Inflammatory macrophage (primary cell): Measurements from ENCODE around the gene ODAD2.

ENCODE experiments used
- DNase-seq, 2 donors: peaks; one replicate each; pipeline ENCODE4 v3.0.0-alpha.2; 2020 to 2022

ODAD2 gene

GRCh38 chr10:27833792-27834191, 165.1 kb downstream of the ODAD2 start:
- no peak for DNase-seq

- no peak for DNase-seq
These were observed 166.1 kb downstream of the ODAD2 start for GRCh38 chr10:27832826-27833225.

GRCh38 chr10:27826369-27826768, 172.5 kb downstream of the ODAD2 start:
- DNase-seq = peak; percentile 16 to 33

- DNase-seq = no peak
These were observed 176.6 kb downstream of the ODAD2 start for GRCh38 chr10:27822301-27822700.

- DNase-seq = no peak
These were observed 178.2 kb downstream of the ODAD2 start for GRCh38 chr10:27820637-27821036.

GRCh38 chr10:27819781-27820531, 178.9 kb downstream of the ODAD2 start:
- DNase-seq = no peak

GRCh38 chr10:27816320-27816719, 182.6 kb downstream of the ODAD2 start:
- DNase-seq = peak; percentile 14 to 41

GRCh38 chr10:27815846-27816245, 183.0 kb downstream of the ODAD2 start:
- peak; percentile 13 to 31 for DNase-seq

GRCh38 chr10:27815261-27815660, 183.6 kb downstream of the ODAD2 start:
- DNase-seq = no peak

GRCh38 chr10:27805180-27805579, 193.7 kb downstream of the ODAD2 start:
- no peak for DNase-seq

GRCh38 chr10:27804136-27804535, 194.7 kb downstream of the ODAD2 start:
- DNase-seq = no peak

GRCh38 chr10:27801171-27801785, 197.6 kb downstream of the ODAD2 start:
- DNase-seq = no peak

- no peak for DNase-seq
These were observed 199.8 kb downstream of the ODAD2 start for GRCh38 chr10:27799046-27799445.

GRCh38 chr10:27794157-27794556, 204.7 kb downstream of the ODAD2 start:
- DNase-seq = no peak

GRCh38 chr10:27792216-27792615, 206.7 kb downstream of the ODAD2 start:
- DNase-seq = no peak

- no peak for DNase-seq
These were observed 214.6 kb downstream of the ODAD2 start for GRCh38 chr10:27784272-27784671.

- DNase-seq = peak; percentile 77 to 80
These were observed 215.2 kb downstream of the ODAD2 start for GRCh38 chr10:27783660-27784059.

GRCh38 chr10:27779462-27780015, 219.3 kb downstream of the ODAD2 start:
- DNase-seq = no peak

- no peak for DNase-seq
These were observed 224.0 kb downstream of the ODAD2 start for GRCh38 chr10:27774831-27775230.

- no peak for DNase-seq
These were observed 227.6 kb downstream of the ODAD2 start for GRCh38 chr10:27771231-27771630.

GRCh38 chr10:27770181-27770580, 228.7 kb downstream of the ODAD2 start:
- DNase-seq = no peak
